Panc1 (cell line): Measurements from ENCODE around the gene NPNT. TPM values are rescaled to one million over a fixed set of nuclear protein-coding genes. Genes with fewer than 3 reads are reported as not detected.

Source experiments
- ATAC-seq: fragments of 200-7000 bp; cut with Tn5 transposase; 2 replicates; pipeline ENCODE4 v1.9.1; 2020; ENCODE audit warnings: mild to moderate bottlenecking, moderate library complexity
- BruUV-seq: library from RNA; stranded (reverse); fragments of 400-500 nt; replicated peaks from 2 replicates; lab custom pipeline; 2021; lab: Mats Ljungman, UMichigan
- CTCF ChIA-PET: fragments of 300-600 bp; sonication (Branson Sonifier 250); formaldehyde crosslinking; loops from one replicate; lab custom pipeline; 2022; ENCODE audit warnings: antibody characterized with exemption; lab: Charles Lee
- POLR2A ChIA-PET: fragments of 300-600 bp; sonication (Branson Sonifier 250); formaldehyde crosslinking; loops from one replicate; lab custom pipeline; 2022; ENCODE audit warnings: antibody characterized with exemption; lab: Charles Lee
- DNase-seq: peaks from one replicate; pipeline ENCODE4 v3.0.0-alpha.2; 2010; ENCODE audit warnings: low read depth, low spot score
- H3K27ac ChIP-seq: 2 replicates; pipeline ENCODE4 v1.5.1; 2011; ENCODE audit warnings: mild to moderate bottlenecking, low read length, inconsistent platforms
- H3K27me3 ChIP-seq: fragments of 200-500 bp; sonication (Bioruptor generic); 2 replicates; pipeline ENCODE4 v1.6.0; 2014; ENCODE audit warnings: low read length, inconsistent platforms; ENCODE audit not compliant: control insufficient read depth, insufficient read depth
- H3K36me3 ChIP-seq: fragments of 200-500 bp; sonication (Bioruptor generic); 2 replicates; pipeline ENCODE4 v1.5.1; 2014; ENCODE audit warnings: inconsistent platforms, mild to moderate bottlenecking, low read length, moderate library complexity; ENCODE audit not compliant: control insufficient read depth, insufficient read depth
- H3K4me1 ChIP-seq: 2 replicates; pipeline ENCODE4 v1.5.1; 2011; ENCODE audit warnings: inconsistent platforms, mild to moderate bottlenecking, low read length, moderate library complexity; ENCODE audit not compliant: control insufficient read depth, insufficient read depth
- H3K4me3 ChIP-seq, 2 experiments: 2 replicates each; pipeline ENCODE4 v1.5.1; 2011 to 2012; ENCODE audit warnings: low read depth in 2 of 2, low read length in 2 of 2, mild to moderate bottlenecking in 2 of 2, inconsistent platforms in 1 of 2, moderate library complexity in 1 of 2
- H3K9me3 ChIP-seq: fragments of 200-500 bp; sonication (Bioruptor generic); 2 replicates; pipeline ENCODE4 v1.5.1; 2014; ENCODE audit warnings: low read depth, mild to moderate bottlenecking, inconsistent platforms, low read length, moderate library complexity; ENCODE audit not compliant: control insufficient read depth, insufficient read depth
- POLR2AphosphoS5 ChIP-seq: IDR thresholded peaks from 2 replicates; pipeline ENCODE4 v1.6.1; 2012; ENCODE audit warnings: mild to moderate bottlenecking, low read depth, low read length, moderate library complexity
- SIN3A ChIP-seq: IDR thresholded peaks from 2 replicates; pipeline ENCODE4 v1.6.1; 2012; ENCODE audit warnings: low read depth, mild to moderate bottlenecking, low read length, moderate library complexity, borderline replicate concordance; ENCODE audit not compliant: insufficient read depth
- TCF7L2 ChIP-seq: IDR thresholded peaks from 2 replicates; pipeline ENCODE4 v1.6.1; 2011; ENCODE audit warnings: mild to moderate bottlenecking, low read depth, low read length, inconsistent platforms
- in situ Hi-C: cut with HindIII; loops from 2 replicates; pipeline ENCODE4 v1.10.0; 2016; ENCODE audit warnings: low sequenced_read_pairs, low pct_unique_long_range_greater_than_20kb
- intact Hi-C: fragments of 100-400 bp; cut with micrococcal nuclease; formaldehyde crosslinking; loops from one replicate; pipeline ENCODE4 v1.10.0; 2022; ENCODE audit not compliant: unreplicated experiment
- total RNA-seq: library from RNA; stranded (reverse); gene quantifications from one replicate; pipeline ENCODE4 v1.2.1, GENCODE V29; 2021; ENCODE audit not compliant: unreplicated experiment
- TF ChIP-seq, protein P1 (sequence below): fragments of 450-650 bp; IDR thresholded peaks from 2 replicates; pipeline ENCODE4 v1.5.1; 2017; ENCODE audit warnings: mild to moderate bottlenecking
- TF ChIP-seq, protein P2 (sequence below), 2 experiments: IDR thresholded peaks; 2 replicates each; pipeline ENCODE4 v1.6.1; 2011 to 2012; ENCODE audit warnings: low read depth in 2 of 2, control low read depth in 1 of 2, low read length in 1 of 2, mild to moderate bottlenecking in 1 of 2, moderate library complexity in 1 of 2; ENCODE audit not compliant: insufficient read depth in 1 of 2

The NPNT gene
- total RNA-seq, 1 experiment from 2014 or later = 1.9 TPM

DNA sequence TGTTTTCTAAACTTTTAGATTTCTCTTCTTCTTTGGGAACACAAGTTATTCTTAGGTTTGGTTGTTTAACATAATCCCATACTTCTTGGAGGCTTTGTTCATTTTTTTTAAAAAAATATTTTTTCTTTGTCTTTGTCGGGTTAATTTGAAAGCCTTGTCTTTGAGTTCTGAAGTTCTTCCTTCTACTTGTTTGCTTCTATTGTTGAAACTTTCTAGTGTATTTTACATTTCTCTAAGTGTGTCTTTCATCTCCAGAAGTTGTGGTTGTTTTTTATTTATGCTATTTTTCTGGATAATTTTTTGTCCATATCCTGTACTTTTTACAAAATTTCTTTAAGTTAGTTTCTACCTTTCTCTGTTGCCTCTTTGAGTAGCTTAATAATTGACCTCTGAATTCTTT, 116.1 kb downstream of the NPNT start:
- Histone ChIP-seq H3K4me3 (no peak overlapping the region), H3K36me3 (no peaks in the 10 kb centered on the region), H3K27ac (no peak overlapping the region), H3K9me3 (no peaks in the 10 kb centered on the region), H3K27me3 (no peaks in the 10 kb centered on the region), H3K4me1 (no peaks in the 10 kb centered on the region)
- no peak for DNase-seq
- ATAC-seq = no peak
- intact Hi-C loops (no loop called here), in situ Hi-C loops (no loop called here)
- CTCF ChIA-PET = no interaction called here
- TF ChIP-seq TCF7L2 (no peak), SIN3A (no peak), POLR2AphosphoS5 (no peak)
- TF ChIP-seq, protein P1, sequence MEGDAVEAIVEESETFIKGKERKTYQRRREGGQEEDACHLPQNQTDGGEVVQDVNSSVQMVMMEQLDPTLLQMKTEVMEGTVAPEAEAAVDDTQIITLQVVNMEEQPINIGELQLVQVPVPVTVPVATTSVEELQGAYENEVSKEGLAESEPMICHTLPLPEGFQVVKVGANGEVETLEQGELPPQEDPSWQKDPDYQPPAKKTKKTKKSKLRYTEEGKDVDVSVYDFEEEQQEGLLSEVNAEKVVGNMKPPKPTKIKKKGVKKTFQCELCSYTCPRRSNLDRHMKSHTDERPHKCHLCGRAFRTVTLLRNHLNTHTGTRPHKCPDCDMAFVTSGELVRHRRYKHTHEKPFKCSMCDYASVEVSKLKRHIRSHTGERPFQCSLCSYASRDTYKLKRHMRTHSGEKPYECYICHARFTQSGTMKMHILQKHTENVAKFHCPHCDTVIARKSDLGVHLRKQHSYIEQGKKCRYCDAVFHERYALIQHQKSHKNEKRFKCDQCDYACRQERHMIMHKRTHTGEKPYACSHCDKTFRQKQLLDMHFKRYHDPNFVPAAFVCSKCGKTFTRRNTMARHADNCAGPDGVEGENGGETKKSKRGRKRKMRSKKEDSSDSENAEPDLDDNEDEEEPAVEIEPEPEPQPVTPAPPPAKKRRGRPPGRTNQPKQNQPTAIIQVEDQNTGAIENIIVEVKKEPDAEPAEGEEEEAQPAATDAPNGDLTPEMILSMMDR = no peak
- TF ChIP-seq, protein P2, sequence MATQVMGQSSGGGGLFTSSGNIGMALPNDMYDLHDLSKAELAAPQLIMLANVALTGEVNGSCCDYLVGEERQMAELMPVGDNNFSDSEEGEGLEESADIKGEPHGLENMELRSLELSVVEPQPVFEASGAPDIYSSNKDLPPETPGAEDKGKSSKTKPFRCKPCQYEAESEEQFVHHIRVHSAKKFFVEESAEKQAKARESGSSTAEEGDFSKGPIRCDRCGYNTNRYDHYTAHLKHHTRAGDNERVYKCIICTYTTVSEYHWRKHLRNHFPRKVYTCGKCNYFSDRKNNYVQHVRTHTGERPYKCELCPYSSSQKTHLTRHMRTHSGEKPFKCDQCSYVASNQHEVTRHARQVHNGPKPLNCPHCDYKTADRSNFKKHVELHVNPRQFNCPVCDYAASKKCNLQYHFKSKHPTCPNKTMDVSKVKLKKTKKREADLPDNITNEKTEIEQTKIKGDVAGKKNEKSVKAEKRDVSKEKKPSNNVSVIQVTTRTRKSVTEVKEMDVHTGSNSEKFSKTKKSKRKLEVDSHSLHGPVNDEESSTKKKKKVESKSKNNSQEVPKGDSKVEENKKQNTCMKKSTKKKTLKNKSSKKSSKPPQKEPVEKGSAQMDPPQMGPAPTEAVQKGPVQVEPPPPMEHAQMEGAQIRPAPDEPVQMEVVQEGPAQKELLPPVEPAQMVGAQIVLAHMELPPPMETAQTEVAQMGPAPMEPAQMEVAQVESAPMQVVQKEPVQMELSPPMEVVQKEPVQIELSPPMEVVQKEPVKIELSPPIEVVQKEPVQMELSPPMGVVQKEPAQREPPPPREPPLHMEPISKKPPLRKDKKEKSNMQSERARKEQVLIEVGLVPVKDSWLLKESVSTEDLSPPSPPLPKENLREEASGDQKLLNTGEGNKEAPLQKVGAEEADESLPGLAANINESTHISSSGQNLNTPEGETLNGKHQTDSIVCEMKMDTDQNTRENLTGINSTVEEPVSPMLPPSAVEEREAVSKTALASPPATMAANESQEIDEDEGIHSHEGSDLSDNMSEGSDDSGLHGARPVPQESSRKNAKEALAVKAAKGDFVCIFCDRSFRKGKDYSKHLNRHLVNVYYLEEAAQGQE (IDR thresholded peaks at IDR 0.05; ENCODE audit: insufficient read depth in 1 of 2, low read depth in 2 of 2, low read length in 1 of 2) = no peak
- no TSS peak for BruUV-seq
- POLR2A ChIA-PET = no interaction called here

DNA sequence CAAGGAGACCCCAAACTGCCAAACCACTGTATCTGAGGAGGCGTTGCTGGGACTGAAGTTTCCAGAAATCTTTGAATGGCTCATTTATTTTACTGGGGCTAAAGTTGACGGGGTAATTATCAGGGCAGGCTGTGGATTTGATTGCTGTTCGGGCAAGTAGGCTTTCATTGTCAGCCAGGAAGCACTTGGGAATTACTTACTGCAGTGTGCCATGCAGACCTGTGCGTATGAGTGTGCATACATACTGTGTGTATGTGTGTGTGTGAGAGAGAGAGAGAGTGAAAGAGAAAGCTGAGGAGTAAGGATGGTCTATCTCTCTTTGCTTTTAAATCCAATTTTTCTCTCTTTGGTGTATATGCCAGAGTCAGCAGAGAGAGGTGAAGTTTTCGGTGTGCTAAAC, 122.7 kb downstream of the NPNT start:
- TF ChIP-seq, protein P2 (IDR thresholded peaks at IDR 0.05; ENCODE audit: insufficient read depth in 1 of 2, low read depth in 2 of 2, low read length in 1 of 2) = no peak
- TF ChIP-seq POLR2AphosphoS5 (no peak), SIN3A (no peak), TCF7L2 (no peak)
- TF ChIP-seq, protein P1 = no peak
- Histone ChIP-seq H3K36me3 (no peaks in the 10 kb centered on the region), H3K4me3 (no peak overlapping the region), H3K4me1 (no peaks in the 10 kb centered on the region), H3K27me3 (no peaks in the 10 kb centered on the region), H3K9me3 (no peaks in the 10 kb centered on the region), H3K27ac (no peak overlapping the region)
- in situ Hi-C loops = no loop called here
- DNase-seq (no peak), ATAC-seq (no peak)
- no TSS peak for BruUV-seq
- CTCF ChIA-PET = no interaction called here
- intact Hi-C loops = no loop called here
- POLR2A ChIA-PET = no interaction called here
